Suprapubic skin (tissue), 4 donors: Measurements from ENCODE around the gene CHST8.

Source experiments
- POLR2A ChIP-seq, 2 donors: fragments of 450-650 bp; IDR thresholded peaks; one replicate each; pipeline ENCODE4 v1.6.1; 2017; ENCODE audit warnings: antibody characterized with exemption in 2 of 2, mild to moderate bottlenecking in 2 of 2, moderate library complexity in 2 of 2
- POLR2AphosphoS5 ChIP-seq, 3 donors: sonication (generic); formaldehyde crosslinking; IDR thresholded peaks; one replicate each; pipeline ENCODE4 v1.6.1; 2017; ENCODE audit warnings: antibody characterized with exemption in 3 of 3
- TF ChIP-seq, protein P1 (sequence below), 2 donors: fragments of 200-600 bp in 1 of 2; fragments of 450-650 bp in 1 of 2; sonication (generic) in 1 of 2; IDR thresholded peaks; one replicate each; pipeline ENCODE4 v1.5.1; 2016 to 2019; ENCODE audit warnings: antibody characterized with exemption in 2 of 2, mild to moderate bottlenecking in 1 of 2, moderate library complexity in 1 of 2

DNA sequence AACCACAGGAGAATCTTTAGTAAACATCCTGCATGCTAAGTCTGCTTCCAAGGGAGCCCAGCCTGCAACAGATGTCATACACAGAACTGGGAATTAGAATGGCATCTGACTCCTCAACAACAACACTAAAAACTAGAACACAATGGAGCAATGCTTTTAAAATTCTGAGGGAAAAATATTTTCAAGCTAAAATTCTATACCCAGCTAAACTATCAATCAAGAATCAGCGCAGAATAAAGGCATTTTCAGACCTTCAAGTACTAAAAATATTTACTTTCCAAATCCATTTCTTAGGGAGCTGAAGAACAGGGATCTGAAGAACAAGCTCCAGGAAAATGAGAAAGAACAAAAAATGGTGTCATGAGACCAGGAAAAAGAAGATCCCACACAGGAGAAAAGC lies 46.9 kb upstream of the CHST8 start:
- no peak for TF ChIP-seq POLR2A (IDR thresholded peaks at IDR 0.05)
- TF ChIP-seq, protein P1, sequence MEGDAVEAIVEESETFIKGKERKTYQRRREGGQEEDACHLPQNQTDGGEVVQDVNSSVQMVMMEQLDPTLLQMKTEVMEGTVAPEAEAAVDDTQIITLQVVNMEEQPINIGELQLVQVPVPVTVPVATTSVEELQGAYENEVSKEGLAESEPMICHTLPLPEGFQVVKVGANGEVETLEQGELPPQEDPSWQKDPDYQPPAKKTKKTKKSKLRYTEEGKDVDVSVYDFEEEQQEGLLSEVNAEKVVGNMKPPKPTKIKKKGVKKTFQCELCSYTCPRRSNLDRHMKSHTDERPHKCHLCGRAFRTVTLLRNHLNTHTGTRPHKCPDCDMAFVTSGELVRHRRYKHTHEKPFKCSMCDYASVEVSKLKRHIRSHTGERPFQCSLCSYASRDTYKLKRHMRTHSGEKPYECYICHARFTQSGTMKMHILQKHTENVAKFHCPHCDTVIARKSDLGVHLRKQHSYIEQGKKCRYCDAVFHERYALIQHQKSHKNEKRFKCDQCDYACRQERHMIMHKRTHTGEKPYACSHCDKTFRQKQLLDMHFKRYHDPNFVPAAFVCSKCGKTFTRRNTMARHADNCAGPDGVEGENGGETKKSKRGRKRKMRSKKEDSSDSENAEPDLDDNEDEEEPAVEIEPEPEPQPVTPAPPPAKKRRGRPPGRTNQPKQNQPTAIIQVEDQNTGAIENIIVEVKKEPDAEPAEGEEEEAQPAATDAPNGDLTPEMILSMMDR (IDR thresholded peaks at IDR 0.05) = no peak
- no peak for TF ChIP-seq POLR2AphosphoS5 (IDR thresholded peaks at IDR 0.05)
